HG02798 (cell line): ENCODE results near the gene FABP2.
"Not testable (repeated sequence)": the region's sequence is repeated elsewhere in the genome, so short reads cannot be mapped to it uniquely, and the experiment has no call there.

Source experiments
- ATAC-seq: cut with Tn5 transposase; IDR thresholded peaks from one replicate; pipeline ENCODE4 v1.9.1; 2021; ENCODE audit warnings: mild to moderate bottlenecking; ENCODE audit not compliant: unreplicated experiment, poor library complexity

Gene FABP2

DNA sequence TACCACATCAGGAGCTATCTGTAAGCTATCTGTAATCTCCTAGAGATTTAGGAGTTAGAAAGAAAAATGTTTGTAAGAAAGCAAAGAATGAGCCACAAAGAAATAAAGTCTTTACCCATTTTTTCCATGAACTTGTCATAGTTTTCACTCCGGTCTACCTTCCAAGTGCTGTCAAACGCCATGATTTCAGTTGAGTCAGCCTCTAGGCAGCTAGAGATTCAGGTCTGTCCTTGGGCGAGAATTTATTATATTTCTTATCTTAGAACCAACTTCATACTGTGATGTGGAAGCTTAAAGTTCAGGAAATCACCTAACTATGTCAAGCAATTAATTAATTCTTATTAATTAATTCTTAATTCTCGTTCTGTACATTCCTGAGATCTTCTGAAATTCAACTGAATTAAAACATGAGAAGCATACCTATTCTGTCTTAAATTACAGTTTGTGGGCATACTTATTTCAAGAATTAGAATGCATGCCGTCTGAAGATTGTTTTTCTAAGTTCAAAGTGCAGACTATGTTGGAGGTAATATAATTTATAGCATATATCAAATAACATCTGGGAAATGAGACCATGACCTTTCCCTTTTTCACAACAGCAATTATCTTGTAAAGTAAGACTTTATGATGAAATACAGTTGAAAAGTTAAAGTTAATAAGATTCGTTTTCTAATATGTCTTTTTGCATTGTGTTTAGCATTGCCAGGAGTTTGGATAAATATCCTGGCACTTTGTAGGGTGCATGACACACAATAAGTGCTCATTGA lies at the start of gene FABP2:
Gene FABP2 (minus strand): TSS at position 218 of the 767 bp plus-strand sequence. CDS start 36 bp downstream, at position 182.
- ATAC-seq, result no peak

DNA sequence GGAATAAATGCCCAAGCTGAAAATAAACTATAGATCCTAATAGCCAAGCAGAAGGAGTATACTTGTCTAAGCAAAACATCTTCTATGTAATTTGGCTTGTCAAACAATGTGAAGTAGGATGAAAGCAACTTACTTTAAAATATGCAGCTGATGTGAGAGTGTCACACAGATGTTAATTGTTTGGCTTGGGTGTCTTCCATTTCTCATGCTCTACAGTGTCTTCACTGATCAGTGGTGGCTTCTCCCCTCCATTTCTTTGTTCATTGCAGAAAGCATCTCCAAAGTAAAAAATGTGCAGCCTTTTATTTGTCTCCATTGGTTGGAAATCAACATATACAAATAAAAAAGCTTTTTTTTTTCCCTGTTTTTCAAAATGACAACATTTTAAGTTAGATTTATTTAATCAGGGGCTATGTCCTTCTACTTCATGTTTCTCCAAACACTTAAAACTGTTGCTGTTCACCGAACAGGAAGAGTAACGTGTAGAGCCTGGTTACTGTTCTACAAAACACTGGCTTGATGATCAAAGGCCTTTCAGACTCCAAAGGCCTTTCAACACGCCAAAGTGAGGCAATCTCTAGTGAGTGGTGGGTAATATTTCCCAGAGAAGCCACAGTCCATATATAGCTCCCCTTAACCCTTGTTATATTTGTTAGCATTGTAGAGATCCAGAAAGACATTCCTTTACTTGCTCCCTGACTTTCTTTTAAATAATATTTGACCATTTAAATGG lies 49.2 kb upstream of the FABP2 start:
- not testable (repeated sequence) for ATAC-seq

DNA sequence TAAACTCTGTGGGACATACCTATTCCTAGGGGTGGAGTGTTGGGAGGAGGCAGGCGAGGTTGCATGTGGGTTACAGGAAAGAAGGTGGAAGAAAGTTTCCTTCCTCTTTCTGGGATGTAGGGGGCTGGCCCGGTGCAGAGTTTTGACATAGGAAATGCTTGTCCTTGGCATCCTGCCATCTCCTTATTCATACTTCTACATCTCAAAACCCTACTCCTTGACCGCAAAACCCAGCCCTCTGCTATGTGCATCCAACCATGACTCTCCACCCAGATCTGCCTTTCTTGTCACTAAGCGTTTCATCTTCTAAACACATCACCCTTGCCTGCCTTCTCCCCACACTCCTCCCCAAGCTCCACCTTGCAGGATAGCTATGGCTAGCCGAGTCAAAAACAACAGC lies 48.5 kb upstream of the FABP2 start:
- peak; percentile 97 for ATAC-seq

DNA sequence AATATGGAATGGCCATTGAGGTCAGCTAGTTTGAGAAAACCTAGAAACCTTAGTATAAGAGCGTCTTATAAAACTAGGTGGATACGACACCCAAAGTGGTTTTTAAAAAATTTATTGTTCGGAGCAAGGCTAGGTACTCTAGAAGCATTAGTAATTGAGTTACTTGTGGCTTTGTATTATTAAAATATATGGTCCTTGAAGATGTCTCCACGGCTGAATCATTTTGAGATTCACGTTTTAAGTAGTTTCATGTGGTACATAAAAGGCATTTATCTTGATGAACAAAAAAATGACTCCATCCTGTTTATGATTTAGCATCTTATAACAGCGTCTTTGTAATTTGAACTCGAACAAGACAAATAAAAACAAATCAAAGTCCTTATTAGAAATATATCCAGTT lies 44.9 kb upstream of the FABP2 start:
- not testable (repeated sequence) for ATAC-seq

DNA sequence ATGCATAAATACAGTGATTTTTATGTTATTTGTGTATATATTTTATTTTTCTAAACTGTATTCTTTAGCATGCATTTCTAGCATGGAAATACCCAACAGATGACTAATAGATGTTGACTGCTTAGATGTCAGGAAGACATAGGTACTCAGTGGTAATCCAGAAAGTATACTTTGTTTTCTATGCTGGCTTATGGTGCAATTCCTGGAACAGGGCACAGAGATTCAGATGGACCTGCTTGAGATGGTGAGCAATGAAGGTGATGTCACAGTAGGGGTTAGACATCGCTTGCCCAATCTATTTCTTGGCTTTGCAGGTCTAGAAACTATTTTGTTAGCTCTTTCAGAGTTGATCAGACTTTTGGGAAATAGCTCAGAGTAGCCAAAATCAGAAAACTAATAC lies 42.3 kb upstream of the FABP2 start:
- ATAC-seq, result not testable (repeated sequence)

DNA sequence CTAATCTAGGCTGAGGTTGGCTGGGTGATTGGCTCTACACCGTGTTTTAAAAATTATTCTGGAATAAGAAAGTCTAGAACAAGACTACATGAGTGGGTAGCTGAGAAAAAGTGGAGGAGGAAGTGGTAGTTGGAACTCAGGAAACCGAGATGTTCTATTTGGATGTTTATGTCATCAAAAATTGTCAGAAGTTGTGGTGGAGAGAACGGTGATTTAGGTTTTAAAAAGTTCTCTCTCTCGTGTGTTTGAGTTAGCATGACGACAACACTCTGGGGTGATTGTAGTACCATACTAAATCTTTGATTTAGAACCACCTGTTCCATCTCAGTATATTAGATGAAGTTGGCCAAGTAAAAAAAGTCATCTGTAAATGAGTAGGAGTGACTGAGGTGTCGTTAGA lies 41.4 kb upstream of the FABP2 start:
- not testable (repeated sequence) for ATAC-seq

DNA sequence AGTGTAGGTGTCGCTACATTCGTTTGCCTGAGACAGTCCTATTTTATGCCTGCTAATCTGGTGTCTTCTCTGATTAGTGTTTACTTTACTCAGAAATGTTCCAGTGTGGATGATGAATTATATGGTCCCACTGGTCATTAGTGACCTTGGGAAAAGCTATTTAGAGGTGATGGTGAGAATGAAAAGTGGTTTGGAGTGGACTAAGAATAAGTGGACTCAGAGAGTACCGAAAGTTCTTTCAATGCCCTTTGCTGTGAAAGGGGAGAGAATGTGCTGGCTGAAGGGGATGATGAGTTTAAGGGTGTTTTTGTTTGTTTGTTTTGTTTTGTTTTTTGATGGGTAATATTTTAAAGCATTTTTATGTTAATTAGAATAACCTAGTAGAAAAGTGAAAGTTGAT lies 40.5 kb upstream of the FABP2 start:
- not testable (repeated sequence) for ATAC-seq

DNA sequence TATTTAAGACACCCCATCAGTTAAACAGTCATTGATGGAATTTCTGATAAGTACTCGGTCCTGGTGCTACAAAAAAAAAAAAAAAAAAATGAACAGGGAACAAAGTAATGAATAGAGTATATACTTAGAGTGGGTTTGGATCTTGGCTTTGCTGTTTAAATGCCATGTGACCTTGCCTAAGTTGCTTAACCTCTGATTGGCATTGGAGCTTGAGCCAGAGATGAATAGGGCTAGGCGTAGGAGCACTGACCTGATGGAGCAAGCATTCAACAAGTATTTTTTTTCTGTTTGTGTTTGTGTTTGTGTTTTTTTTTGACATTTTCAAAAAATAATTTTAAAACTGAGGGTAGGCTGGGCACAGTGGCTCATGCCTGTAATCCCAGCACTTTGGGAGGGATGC lies 37.9 kb upstream of the FABP2 start:
- ATAC-seq, result not testable (repeated sequence)

DNA sequence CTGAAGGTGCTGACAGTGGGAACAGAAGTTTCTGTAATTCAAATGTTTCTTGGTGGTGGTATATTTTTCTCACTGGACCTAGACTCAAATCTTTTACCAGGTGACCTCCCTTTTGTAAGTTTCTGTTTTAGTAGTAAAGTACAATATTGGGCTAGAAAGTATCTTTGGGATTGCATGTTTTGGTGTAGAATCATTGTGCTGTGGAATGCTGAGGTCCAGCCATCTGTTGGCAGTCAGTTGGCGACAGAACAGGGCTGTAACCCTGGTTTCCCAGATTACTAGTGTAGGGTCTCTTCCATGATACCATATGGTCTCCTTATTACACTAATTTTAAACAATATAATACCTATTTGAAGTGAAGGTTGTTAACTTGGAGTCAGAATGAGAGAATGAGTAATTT lies 34.9 kb upstream of the FABP2 start:
- not testable (repeated sequence) for ATAC-seq

DNA sequence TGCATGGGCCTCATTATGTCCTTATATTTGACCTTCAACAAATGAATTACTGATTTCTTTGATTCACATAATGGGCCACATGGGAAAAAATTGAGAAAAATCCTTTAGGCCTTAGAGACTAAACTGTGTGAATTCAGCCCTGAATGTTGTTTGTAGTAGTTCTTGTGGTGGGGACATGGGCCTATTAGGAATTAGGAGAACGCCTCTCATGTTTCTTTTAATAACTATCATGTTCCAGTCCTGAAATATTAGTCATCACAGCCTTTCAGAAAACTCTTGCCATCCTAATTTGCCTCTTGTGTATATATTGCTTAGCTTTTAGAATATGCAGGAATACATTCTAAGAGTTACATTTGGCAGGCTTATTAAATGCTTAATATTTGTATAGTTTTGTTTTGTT lies 34.1 kb upstream of the FABP2 start:
- ATAC-seq, result not testable (repeated sequence)

DNA sequence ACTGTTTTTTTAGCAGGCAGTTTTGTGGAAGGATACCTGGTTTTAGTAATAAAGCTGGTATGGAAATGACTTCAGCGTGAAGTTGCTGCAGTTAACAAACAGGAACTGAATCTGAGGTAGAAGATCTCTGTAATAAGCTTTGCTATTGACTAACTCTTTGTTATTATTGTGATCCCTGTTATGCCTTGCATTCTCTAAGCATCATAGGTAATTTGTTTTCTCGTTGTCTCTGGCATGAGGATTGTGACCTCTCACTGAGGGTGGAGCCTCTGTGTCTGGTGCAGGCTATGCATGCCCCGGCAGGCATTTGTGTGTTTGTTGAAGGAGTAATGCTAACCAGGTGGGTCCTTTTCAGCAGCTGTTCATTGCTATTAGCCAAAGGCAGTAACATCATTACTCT lies 31.4 kb upstream of the FABP2 start:
- peak; percentile 44 for ATAC-seq

DNA sequence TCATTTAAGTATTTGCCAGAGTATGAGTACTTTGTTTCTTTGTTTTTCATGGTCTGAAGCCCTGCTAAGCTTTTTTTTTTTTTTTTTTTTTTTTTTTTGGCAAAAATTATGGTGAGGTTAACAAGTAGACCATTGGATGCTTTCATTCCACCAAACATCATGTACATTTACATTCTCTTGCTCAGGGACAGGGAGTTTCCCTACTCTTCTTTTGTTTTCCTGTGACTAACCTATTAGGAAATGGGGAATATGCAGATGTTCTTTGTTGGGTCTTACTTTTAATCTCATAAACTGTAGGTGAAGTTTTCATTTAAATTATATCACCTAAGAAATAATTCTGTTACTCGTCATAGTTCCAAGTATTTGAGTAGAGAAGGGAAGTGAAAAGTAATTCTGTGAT lies 26.2 kb upstream of the FABP2 start:
- not testable (repeated sequence) for ATAC-seq

DNA sequence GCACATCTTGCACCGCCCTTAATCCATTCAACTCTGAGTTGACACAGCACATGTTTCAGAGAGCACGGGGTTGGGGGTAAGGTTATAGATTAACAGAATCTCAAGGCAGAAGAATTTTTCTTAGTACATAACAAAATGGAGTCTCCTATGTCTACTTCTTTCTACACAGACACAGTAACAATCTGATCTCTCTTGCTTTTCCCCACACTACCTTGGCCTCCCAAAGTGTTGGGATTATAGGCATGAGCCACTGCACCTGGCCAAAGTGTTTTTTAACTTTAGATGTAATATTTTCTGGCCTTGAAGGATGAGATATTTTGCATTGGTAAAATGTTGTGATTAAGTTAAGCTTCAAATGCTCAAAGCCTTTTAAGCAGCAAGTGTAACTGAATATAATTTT lies 21.4 kb upstream of the FABP2 start:
- not testable (repeated sequence) for ATAC-seq

DNA sequence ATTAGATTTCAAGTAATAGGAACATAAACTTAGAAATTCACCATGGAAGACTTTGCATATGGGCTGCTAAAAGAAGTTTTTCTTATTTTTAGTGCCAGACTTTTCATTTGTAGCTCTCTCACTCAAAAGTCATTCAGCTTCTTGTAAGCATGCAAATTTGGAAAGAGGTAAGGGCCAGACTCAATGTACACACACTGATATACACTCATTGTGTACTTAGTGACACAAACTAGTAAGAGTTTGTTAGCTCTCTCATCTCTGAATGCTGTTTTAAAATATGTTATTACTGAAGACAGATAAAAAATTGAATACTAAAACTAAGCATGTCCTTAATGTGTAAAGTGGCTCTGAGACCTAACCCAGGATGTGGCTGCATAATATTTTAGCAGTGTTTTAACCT lies 18.0 kb upstream of the FABP2 start:
- not testable (repeated sequence) for ATAC-seq

DNA sequence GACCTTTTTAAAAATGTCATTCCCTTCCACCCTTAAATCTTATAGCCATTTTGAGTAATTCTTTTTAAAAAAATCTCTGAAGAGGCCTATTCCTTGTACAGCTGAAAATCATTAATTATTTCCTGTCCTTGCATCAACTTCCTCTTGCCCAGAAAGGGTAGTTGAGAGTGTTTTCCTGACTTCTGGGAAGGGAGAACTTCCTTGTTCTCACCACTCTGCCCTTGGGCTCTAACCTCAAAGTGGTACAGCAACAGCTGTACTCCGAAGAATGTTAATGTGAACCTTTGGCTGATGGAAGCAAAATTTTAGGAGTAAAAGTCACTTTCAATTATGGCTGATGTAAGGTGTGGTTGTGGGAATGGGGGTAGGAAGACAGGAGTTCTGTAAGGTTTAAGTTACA lies 15.1 kb upstream of the FABP2 start:
- no peak for ATAC-seq

DNA sequence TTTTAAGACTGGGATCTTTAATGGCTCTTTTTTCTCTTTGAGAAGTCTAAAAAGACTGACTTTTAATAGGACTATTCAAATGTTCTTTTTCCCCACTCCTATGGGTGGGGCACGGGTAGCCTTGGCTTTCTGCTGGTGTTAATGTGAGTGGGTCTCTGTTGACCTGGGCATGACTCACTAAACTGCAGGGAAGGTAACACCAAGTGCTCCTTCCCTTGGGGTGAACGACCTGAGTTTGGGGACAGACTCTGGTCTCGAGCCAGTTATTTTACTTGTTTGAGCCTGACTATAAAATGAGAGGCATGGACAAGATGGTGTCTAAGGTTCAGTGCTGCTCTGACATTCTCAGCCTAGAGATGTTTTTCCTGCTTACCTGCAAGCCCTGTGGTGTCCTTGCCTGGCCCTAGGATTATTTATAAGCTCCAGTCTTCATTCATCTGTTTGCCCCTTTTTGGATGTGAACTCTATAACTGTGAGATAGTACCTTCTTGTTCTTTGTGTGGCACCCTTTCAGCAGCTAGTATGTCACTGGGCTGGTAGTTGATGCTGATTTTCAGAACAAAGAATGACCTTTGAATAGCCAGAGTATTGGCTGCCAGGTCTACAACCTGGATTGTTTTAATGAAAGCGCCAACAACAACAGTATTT lies 14.5 kb upstream of the FABP2 start:
- not testable (repeated sequence) for ATAC-seq

DNA sequence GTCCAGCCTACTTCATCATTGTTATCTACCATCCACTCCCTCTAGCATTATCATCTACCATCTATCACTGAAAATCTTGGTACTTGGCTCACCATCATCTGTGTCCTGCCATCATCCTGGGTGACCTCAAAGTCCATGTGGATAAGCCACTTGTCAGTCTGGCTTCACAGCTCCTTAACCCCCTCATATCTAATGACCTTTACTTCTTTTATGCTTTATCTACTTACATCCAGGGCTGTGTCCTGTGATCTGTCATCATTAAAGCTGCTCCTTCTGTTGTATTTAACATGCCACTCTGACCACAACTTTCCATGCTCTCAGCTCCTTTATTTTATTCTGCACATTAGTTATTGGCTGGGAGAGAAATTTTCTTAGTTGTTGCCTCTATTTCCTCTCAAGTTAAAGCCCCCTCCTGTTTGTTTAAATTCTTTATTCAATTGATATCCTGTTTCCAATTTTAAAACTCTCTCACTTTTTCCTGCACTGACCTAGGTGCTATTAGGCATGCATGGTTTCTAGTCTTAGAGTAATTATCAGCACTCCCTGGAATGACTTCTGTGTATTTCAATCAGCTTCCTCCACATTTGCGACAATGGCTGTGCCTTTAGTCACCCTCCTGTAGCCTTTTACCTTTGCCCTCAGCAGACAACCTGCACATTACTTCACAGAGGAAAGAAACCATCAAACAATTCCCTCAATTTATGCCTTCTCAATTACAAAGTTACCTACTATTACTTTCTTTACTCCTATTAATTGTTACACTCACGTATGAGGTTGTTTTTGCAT lies 8.1 kb upstream of the FABP2 start:
- ATAC-seq, result no peak

DNA sequence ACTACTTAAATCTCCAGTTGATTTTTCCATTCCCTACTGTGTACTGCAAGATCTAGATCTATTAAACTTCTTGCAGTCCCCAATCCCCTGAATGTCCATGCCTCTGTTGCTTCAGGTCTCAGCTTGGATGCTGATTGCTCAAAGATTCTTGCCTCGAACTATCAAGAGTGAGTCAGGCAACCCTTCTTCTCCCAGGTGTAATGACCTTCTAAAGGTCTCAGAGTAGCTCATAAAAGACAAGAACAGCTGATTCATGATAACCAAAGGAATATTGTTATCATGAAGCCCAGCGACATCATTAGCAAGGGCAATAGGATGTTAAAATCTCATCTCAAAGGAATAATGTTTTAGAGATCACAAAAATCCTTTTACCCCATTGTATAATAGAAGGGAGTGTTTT lies 6.8 kb upstream of the FABP2 start:
- no peak for ATAC-seq

DNA sequence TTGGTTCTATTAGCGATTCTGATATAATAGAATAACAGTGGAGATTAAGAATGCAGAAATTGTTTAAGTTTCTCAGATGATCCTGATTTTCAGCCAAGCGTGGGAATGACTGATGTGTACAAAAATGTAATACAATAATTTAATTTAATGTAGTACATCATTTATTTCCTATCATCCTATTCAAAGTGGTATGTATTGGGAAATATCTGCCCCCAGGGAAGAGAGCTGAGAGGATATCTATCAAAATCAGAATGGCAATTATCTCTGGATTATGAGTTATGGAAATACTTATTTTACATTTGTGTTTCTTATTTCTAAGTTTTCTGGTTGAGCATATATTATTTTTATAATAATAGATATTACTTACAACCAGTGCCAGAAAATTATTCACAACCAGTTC lies 3.9 kb downstream of the FABP2 start:
- no peak for ATAC-seq

DNA sequence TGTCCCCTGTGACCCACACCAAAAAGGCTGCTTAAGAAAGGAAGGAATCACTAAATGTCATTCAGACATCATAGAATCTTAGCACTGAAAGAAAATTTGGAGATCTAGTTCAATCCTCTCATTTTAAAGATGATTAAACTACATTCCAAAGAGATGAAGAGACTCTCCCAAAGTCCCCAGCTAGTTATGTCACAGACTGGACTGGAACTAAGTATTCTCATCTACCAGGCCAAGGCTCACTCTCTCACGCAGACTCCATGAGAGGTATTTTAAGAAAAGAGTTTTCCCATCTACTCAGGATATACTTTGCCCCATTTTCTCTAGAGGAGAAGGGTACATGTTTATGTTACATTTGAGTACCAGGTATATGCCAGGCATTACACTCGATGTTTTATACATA lies 6.9 kb downstream of the FABP2 start:
- no peak for ATAC-seq
